Neural cell (in vitro differentiated cells): Measurements from ENCODE around the gene FAM174C. TPM values are rescaled to one million over a fixed set of nuclear protein-coding genes. Genes with fewer than 3 reads are reported as not detected.

Source experiments
- H2AFZ ChIP-seq: fragments of 200-600, 300-800 bp; sonication (generic), shearing (Covaris generic); 2 replicates; pipeline ENCODE4 v1.6.0; 2014; ENCODE audit warnings: low read depth, mild to moderate bottlenecking, antibody characterized with exemption, low read length, moderate library complexity
- H3F3A ChIP-seq: fragments of 200-600 bp; shearing (Covaris generic); 2 replicates; pipeline ENCODE4 v1.6.1; 2016; ENCODE audit warnings: mild to moderate bottlenecking, moderate library complexity, mixed read lengths, antibody characterized with exemption, low read length; ENCODE audit not compliant: insufficient read depth, poor library complexity, severe bottlenecking
- H3K27ac ChIP-seq: fragments of 200-600, 300-800 bp; sonication (generic), shearing (Covaris generic); 2 replicates; pipeline ENCODE4 v1.5.1; 2014; ENCODE audit warnings: mild to moderate bottlenecking, low read length, moderate library complexity
- H3K27me3 ChIP-seq: fragments of 300-800, 200-600 bp; sonication (generic), shearing (Covaris generic); 2 replicates; pipeline ENCODE4 v1.6.0; 2014; ENCODE audit warnings: mild to moderate bottlenecking, low read depth, low read length, moderate library complexity; ENCODE audit not compliant: insufficient read depth
- H3K36me3 ChIP-seq: fragments of 300-800, 200-600 bp; sonication (generic), shearing (Covaris generic); 2 replicates; pipeline ENCODE4 v1.5.1; 2014; ENCODE audit warnings: mild to moderate bottlenecking, antibody characterized with exemption, low read length, moderate library complexity; ENCODE audit not compliant: insufficient read depth
- H3K4me2 ChIP-seq: fragments of 300-800, 200-600 bp; sonication (generic), shearing (Covaris generic); 2 replicates; pipeline ENCODE4 v1.6.0; 2014; ENCODE audit warnings: mild to moderate bottlenecking, low read length
- H3K4me3 ChIP-seq: fragments of 300-800, 200-600 bp; sonication (generic), shearing (Covaris generic); 2 replicates; pipeline ENCODE4 v1.5.1; 2014; ENCODE audit warnings: mild to moderate bottlenecking, low read length, moderate library complexity
- H3K79me2 ChIP-seq: fragments of 200-600 bp; shearing (Covaris generic); replicated peaks from 2 replicates; pipeline ENCODE4 v1.6.0; 2014; ENCODE audit warnings: mild to moderate bottlenecking, low read length, moderate library complexity; ENCODE audit not compliant: insufficient read depth
- H3K9ac ChIP-seq: fragments of 300-800, 200-600 bp; sonication (generic), shearing (Covaris generic); 2 replicates; pipeline ENCODE4 v1.6.1; 2016; ENCODE audit warnings: mild to moderate bottlenecking, low read length, mixed read lengths
- H3K9me2 ChIP-seq: fragments of 200-600 bp; shearing (Covaris generic); 2 replicates; pipeline ENCODE4 v1.6.1; 2016; ENCODE audit warnings: mild to moderate bottlenecking, low read length, mixed read lengths; ENCODE audit not compliant: insufficient read depth
- H3K9me3 ChIP-seq: fragments of 200-600, 300-800 bp; sonication (generic), shearing (Covaris generic); 2 replicates; pipeline ENCODE4 v1.6.1; 2016; ENCODE audit warnings: mild to moderate bottlenecking, mixed run types, low read length, moderate library complexity, mixed read lengths
- H4K20me1 ChIP-seq: fragments of 200-600 bp; shearing (Covaris generic); 2 replicates; pipeline ENCODE4 v1.6.1; 2016; ENCODE audit warnings: mild to moderate bottlenecking, mixed run types; ENCODE audit not compliant: insufficient read depth
- CTCF ChIP-seq: fragments of 450-650 bp; IDR thresholded peaks from 2 replicates; pipeline ENCODE4 v1.5.1; 2014; ENCODE audit warnings: antibody characterized with exemption, mild to moderate bottlenecking, moderate library complexity; ENCODE audit not compliant: poor library complexity, severe bottlenecking
- EP300 ChIP-seq: fragments of 450-650 bp; conservative IDR thresholded peaks from 2 replicates; pipeline ENCODE4 v1.6.1; 2014; ENCODE audit warnings: antibody characterized with exemption, mild to moderate bottlenecking, moderate library complexity; ENCODE audit not compliant: poor library complexity, severe bottlenecking
- EZH2 ChIP-seq: fragments of 200-600, 300-800 bp; shearing (Covaris generic), sonication (generic); IDR thresholded peaks from 2 replicates; pipeline ENCODE4 v1.6.1; 2014; ENCODE audit warnings: antibody characterized with exemption, low read length, borderline replicate concordance, mild to moderate bottlenecking; ENCODE audit not compliant: insufficient read depth, poor library complexity, severe bottlenecking
- MXI1 ChIP-seq: fragments of 450-650 bp; conservative IDR thresholded peaks from 2 replicates; pipeline ENCODE4 v1.6.1; 2014; ENCODE audit warnings: antibody characterized with exemption, mild to moderate bottlenecking; ENCODE audit not compliant: poor library complexity, severe bottlenecking
- POLR2AphosphoS5 ChIP-seq: IDR thresholded peaks from 2 replicates; pipeline ENCODE4 v1.6.1; 2012
- RAD21 ChIP-seq: fragments of 450-650 bp; conservative IDR thresholded peaks from 2 replicates; pipeline ENCODE4 v1.6.1; 2014; ENCODE audit warnings: antibody characterized with exemption, mild to moderate bottlenecking, moderate library complexity
- REST ChIP-seq: IDR thresholded peaks from 2 replicates; pipeline ENCODE4 v1.6.1; 2012; ENCODE audit warnings: borderline replicate concordance
- SMC3 ChIP-seq: fragments of 450-650 bp; conservative IDR thresholded peaks from 2 replicates; pipeline ENCODE4 v1.6.1; 2014; ENCODE audit warnings: antibody characterized with exemption, mild to moderate bottlenecking, moderate library complexity; ENCODE audit not compliant: poor library complexity
- TAF1 ChIP-seq: IDR thresholded peaks from 2 replicates; pipeline ENCODE4 v1.6.1; 2012; ENCODE audit warnings: low read depth
- polyA plus RNA-seq: library from polyadenylated mRNA; depleted of rRNA; stranded (reverse); fragments of >200 nt; gene quantifications from 2 replicates; pipeline ENCODE4 v1.2.3, GENCODE V29; 2014

The FAM174C gene
- polyA plus RNA-seq, 1 donor from 2014 or later, result 28.4 TPM

GRCh38 chr19:1269065-1269477 lies 6.3 kb upstream of the FAM174C start, which contains the start of gene CIRBP:
CIRBP (plus strand) TSS chr19:1269332; CDS start chr19:1270934, 1,602 bp downstream.
- peaks cover 20% of the 10 kb centered on the region for H4K20me1 ChIP-seq
- peak within 1 kb of the TSS; percentile 90 for H3K9ac ChIP-seq
- H3F3A ChIP-seq, result no peaks in the 10 kb centered on the region
- no peak for TF ChIP-seq EP300
- TF ChIP-seq POLR2AphosphoS5, result peak; percentile 100
- TF ChIP-seq RAD21, result no peak
- TF ChIP-seq SMC3, result peak; percentile 33
- peak; percentile 80 for TF ChIP-seq REST
- TF ChIP-seq TAF1, result peak; percentile 88
- no peak for TF ChIP-seq CTCF
- TF ChIP-seq EZH2, result no peak
- no peak for TF ChIP-seq MXI1
- H3K79me2 ChIP-seq, result peaks cover 35% of the 10 kb centered on the region
- H3K4me2 ChIP-seq, result peak within 1 kb of the TSS; percentile 99
- H3K4me3 ChIP-seq, result peak within 1 kb of the TSS; percentile 71
- no peak within 1 kb of the TSS for H2AFZ ChIP-seq
- H3K27me3 ChIP-seq, result no peaks in the 10 kb centered on the region
- peak within 1 kb of the TSS; percentile 82 for H3K27ac ChIP-seq
- no peaks in the 10 kb centered on the region for H3K9me3 ChIP-seq
- H3K36me3 ChIP-seq, result peaks cover 3% of the 10 kb centered on the region
- H3K9me2 ChIP-seq, result no peaks in the 10 kb centered on the region

GRCh38 chr19:1269478-1270212 lies 5.7 kb upstream of the FAM174C start:
- peaks cover 35% of the 10 kb centered on the region for H3K79me2 ChIP-seq
- peaks cover 5% of the 10 kb centered on the region for H3K36me3 ChIP-seq

More at GRCh38 chr19:1269478-1270212, 5.7 kb upstream of the FAM174C start:
- no peak for TF ChIP-seq POLR2AphosphoS5
- peak; percentile 79 for TF ChIP-seq EP300
- TF ChIP-seq MXI1, result peak; percentile 92
- Histone ChIP-seq H3K9ac (peak overlapping the region; percentile 90), H4K20me1 (peaks cover 20% of the 10 kb centered on the region), H3K4me3 (peak overlapping the region; percentile 71), H3K27ac (peak overlapping the region; percentile 82), H2AFZ (no peak overlapping the region), H3K9me2 (no peaks in the 10 kb centered on the region), H3F3A (no peaks in the 10 kb centered on the region), H3K27me3 (no peaks in the 10 kb centered on the region), H3K4me2 (peak overlapping the region; percentile 99), H3K9me3 (no peaks in the 10 kb centered on the region)
